CD4-positive, alpha-beta T cell treated with Interleukin-6 at 100 ng/mL for 8 hours (primary cell): ENCODE results near the gene COMMD1.
"Not testable (repeated sequence)": the region's sequence is repeated elsewhere in the genome, so short reads cannot be mapped to it uniquely, and the experiment has no call there.

ENCODE experiments used
- DNase-seq: peaks from one replicate; pipeline ENCODE4 v3.0.0-alpha.2; 2020; ENCODE audit warnings: mixed read lengths, low spot score

COMMD1 gene

DNA sequence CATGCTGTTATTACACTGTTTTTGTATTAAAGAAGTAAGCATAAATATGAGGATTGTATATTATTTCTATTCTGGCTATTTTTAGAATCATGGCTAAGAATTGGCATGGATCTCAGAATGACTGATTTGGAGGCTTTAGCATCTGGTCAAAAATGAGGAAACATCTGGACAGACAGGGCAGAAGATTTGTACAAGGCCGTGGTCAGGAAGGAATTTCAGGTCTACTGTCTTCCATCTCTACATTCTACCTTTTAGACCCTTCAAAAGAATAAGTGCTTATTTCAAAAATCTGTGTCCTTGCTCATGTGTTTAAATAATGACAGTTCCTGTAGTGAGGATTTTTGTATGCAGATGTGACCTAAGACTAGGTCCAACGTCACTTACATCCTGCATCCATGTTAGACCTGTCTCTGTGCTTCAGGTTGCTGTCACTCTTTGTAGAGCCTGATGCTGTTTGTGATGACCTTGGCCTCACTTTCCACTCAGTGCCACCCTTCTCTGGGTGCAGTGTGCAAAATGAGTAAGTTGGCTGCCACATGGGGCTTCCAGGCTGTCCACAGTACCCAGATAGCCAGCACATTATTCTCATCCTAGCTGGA, 235.8 kb downstream of the COMMD1 start:
- DNase-seq = no peak

DNA sequence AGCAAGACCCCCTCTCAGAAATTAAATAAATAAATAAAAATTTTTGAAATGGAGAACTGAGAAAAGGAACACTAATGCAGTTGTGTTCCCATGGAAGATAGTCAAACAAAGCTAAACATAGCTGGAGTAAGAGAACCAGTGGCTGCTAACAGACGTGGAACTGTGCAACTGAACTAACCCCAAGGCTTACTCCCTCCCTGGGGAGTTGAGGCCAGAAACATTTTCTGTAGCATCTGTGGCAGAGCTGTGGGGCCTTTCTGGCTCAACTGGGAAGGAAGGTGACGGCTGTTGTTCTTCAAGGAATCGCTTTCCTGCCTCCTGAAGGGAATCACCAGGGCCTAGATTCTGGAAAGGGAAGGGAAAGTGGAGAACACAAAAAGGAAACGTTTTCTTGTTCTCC, 236.6 kb downstream of the COMMD1 start:
- no peak for DNase-seq

DNA sequence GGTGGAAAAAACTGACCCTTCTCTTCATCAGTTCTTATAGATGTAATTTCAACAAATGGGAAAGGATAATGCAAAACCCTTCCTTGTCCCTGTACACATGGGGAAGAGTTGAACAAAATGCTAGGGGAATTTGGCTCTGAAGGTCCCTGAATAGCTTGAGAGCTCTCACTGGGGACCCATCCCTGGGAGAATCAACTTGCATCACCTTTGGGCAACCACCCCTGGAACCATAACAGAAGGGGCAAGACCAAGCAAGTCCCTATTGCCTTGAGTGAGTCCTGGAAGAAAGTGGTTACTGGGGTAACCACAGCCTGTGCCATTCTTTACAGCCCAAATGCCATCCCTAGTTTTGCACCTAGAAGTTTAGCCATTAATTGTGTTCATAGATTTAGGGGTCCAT, 238.2 kb downstream of the COMMD1 start:
- no peak for DNase-seq

DNA sequence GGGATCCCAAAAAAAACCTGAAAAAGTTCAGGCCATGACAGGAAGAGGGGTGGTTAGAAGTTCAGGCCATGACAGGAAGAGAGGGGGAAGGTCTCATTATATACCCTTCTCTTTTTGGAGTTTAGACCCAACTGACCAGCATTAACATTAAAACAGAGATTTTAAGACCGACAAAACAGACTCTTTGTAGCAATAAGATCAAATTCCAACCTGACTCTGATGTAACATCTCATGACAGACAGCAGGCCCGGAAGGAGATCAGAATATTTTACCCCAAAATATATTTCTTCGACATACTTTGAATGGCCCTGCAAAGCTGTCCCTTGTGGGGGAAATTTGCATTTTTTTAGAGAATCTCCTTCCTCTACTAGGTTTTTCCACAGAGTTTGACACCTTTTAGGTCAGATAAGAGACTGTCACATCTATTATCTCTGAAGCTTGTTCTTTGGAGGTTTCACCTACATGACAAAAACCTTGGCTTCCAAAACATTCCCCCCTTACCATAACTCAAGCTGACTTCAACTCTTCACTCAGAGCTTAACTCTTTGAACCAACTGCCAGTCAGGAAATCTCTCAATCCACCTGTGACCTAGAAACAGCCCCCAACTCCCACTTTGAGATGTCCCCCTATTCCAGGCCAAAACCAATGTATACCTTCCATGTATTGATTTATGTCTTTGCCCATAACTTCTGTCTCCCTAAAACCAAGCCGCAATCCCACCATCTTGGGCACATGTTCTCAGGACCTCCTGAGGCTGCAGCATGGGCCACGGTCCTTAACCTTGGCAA, 239.4 kb downstream of the COMMD1 start:
- no peak for DNase-seq

DNA sequence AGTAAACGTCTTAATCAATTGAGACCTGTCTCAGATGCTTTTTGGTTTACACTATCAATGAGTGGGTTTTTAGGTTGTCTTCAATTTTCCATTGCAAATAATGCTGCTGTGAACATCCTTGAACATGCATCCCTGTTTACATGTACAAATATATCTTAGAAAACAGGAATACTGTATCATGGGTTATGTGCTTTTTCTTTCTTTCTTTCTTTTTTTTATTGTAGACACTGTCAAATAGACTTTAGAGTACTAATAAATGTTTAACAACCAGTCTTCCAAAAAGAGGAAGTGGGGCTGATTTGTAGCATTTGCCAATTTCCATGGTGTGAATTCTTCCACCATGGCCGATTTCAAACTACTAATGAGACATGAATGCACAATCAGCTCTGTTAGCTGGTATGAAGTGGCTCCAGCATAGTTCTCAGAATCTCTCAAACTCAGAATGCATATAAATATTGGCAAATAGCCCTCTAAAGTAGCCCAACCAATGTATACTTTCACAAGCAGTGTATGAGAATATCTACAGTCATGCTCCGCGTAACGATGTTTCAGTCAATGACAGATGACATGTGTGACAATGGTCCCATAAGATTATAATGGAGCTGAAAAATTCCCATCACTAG, 240.1 kb downstream of the COMMD1 start:
- no peak for DNase-seq

DNA sequence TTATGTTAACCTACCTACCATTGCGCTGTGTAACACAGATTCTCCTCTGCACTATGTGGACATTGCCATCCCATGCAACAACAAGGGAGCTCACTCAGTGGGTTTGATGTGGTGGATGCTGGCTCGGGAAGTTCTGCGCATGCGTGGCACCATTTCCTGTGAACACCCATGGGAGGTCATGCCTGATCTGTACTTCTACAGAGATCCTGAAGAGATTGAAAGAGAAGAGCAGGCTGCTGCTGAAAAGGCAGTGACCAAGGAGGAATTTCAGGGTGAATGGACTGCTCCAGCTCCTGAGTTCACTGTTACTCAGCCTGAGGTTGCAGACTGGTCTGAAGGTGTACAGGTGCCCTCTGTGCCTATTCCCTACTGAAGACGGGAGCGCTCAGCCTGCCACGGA, 241.3 kb downstream of the COMMD1 start:
- not testable (repeated sequence) for DNase-seq

DNA sequence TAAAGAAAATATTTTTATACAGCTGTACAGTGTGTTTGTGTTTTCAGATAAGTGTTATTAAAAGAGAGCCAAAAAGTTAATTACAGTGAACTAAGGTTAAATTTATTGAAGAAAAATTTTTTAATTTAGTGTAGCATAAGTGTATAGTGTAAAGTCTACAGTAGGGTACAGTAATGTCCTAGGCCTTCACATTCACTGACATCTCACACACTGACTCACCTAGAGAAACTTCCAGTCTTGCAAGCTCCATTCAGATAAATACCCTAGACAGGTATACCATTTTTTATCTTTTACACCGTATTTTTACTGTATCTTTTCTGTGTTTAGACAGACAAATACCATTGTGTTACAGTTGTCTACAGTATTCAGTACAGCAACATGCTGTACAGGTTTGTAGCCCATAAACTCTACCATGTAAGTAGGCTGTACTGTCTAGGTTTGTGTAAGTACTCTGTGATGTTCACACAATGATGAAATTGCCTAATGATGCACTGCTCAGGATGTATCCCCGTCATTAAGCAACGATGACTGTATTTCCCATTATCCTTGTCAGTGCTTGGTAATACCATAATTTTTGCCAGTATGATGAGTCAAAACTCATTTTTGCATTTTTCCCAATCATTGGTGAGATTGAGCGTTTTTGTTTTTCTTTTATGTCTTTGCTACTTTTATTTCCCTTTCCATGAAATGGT, 242.3 kb downstream of the COMMD1 start:
- no peak for DNase-seq

DNA sequence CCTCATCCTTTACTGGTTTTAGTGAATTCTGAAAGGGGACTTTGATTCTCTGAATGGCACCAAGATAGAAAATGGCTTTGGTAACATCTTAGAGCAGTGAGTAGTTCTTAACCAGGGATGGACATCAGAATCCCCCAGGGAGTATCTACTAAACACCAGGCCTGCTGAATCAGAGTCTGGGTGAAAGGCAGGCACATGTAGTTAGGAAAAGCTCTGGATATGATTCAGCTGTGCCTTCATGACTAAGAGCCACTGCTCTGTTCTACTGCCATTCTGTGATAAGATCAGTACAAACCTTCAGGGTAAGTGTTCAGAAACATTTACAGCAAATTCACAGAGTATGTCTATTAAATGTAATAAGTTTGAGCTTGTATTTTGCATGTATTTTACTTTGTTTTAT, 244.2 kb downstream of the COMMD1 start:
- no peak for DNase-seq

DNA sequence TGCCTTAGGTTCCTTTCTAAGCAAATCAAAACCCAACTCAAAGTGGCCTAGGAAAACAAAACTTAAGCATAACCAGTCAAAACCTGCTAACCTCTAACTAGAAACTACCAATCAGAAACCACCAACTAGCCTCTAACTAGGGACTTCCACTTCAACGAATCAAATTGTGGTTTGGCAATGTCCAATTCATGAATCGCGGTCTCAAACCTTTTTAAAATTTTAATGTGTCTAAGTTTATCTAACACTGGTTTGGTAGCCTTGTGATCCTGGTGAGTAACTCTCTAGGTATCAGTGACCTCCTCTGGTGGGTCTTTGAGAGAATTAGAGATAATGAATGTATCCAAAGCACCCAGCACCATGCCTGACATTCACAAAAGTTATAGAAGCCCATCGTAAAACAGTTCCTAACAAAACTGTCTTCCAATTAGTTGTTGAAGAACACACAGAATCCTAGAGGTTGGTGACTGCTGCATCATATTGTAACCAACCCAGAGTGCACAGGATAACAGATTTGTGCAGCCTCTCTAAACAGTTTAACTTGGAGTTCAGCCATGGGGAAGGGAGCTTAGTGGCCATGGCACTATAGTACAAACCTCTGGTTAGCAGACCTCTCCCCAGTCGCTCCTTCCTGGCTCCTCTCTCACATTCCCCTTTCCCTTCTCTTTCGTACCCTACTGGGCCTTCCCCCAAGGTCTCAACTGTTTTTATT, 245.3 kb downstream of the COMMD1 start:
- DNase-seq = no peak

DNA sequence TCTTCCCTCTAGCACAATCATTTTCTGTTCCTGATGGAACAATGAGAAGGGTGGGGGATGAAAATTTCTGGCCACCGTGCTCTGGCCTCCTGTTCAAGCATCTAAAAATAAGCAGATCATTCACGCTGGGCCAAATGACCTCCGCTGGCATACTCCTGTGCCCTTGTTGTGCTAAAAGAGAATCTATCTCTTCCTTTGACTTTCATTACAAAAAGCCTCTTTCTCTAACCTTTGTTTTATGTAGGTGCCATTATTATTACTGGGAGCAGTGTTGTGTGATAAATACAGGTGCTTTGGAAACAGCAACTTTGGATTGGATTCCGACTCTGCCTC, 245.8 kb downstream of the COMMD1 start:
- DNase-seq = no peak

DNA sequence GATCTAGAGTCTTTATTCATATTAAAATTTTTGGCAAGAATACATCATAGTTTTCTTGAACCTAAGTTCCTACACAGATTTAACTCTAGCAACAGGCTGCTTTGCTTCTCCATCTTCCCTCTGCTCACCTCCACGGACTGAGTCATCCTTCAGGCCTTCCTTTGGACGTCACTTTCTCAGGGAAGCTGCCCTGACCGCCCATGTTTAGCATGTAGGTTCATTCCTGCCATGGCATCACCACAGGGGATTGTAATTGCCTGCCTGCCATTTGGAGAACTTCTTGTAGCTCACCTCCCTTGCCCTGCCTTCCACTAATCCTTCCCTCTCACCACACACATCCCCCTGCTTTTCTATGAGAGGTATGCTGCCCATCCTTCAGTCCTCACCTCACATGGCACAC, 246.5 kb downstream of the COMMD1 start:
- DNase-seq = no peak

DNA sequence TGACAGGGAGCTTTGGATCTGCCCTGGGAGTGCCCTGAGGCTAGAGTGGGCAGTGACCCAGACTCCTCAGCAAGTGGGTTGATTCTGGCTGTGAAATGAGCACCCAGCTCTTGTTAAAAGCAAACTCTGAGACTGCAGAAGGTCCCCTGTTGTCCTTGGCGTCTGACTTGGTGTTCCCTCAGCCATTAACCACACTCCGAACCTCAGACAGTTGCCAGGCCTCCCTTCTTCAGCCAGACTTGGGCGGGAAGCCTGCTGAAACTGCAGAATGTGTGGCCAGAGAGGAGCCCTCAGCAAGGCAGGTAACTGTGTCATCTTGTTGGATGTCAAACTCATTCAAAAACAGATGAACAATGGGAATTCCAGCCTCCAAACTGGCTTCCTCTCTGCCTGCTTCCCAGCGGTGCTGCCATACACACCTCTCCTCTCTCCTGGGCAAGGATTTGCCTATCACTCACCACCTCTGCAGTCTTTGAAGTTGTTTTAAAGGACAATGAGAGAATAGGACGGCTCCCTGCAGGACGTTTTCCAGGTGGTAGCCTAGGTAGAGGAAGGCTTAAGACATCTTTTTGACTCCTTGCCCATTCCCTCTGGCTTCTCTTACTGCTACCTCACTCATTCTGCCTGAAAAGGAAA, 251.5 kb downstream of the COMMD1 start:
- DNase-seq = no peak

DNA sequence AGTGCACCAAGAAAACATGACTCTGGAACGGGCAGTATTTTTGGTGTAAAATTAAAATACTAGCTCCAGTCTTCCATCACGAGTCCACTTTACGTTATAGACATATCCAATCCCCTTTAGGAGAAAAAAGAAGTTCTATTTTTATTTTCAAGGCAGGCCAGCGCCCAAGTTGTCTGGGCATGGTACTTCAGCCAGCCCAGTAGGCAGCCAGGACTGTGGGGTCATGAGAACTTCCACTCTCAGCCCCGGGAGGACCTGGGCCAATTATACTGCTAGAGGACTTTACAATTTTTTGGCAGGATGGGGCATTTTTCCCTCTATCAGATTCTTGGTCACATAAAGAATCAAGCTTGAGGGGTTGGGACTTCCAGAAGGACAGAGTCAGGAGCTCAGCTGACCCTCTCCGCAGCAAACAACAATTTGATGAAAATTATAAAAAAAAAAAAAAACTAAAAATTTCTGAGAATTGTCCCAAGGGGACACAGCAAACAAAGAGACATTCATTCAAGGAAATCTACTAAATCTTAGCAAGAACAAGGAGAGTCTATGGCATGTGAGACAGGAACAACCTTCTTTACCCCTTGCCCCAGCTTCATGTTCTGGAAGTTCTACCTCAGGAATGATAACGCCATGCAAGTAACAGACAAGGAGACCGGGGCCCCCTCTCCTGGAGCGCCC, 253.1 kb downstream of the COMMD1 start:
- no peak for DNase-seq

DNA sequence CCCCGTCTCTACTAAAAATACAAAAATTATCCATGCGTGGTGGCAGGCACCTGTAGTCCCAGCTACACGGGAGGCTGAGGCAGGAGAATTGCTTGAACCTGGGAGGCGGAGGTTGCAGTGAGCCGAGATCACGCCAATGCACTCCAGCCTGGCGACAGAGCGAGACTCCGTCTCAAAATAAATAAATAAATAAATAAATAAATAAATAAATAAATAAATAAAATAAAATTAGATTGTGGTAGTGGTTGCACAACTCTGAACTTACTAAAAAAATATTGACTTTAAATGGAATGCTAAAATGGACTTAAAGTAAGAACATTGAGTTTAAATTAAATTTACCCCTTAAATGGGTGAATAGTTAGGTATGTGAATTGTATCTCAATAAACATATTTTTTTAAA, 255.2 kb downstream of the COMMD1 start:
- not testable (repeated sequence) for DNase-seq

DNA sequence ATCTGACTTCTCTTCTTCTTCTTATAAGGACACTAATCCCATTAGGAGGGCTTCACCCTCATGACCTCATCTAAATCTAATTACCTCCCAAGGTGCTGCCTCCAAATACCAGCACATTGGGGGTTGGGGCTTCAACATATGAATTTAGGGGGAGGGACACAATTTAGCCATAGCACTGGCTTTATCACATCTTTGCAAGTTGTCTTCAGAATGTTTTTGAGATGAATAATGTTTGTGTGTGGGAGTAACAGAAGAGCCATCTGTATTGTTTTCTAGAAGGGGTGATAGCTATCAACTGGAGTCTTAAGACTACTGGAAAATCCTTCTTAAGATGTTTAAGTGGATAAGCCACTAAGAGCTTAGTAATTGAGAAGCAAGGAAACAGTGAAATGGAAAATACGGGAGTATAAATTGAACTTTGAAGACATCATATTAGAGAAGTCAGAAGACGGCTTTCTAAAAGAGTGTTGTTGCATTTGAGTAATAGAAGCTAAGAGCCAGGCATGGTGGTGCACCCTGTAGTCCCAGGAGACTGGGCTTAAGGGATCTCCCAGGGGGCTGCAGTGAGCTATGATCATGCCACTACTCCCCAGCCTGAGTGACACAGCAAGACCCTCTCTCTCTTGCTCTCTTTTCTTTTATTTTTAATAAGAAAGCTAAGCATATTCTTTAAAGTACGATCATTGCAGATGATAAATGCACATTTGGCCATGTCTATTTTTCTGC, 257.8 kb downstream of the COMMD1 start:
- DNase-seq = no peak

DNA sequence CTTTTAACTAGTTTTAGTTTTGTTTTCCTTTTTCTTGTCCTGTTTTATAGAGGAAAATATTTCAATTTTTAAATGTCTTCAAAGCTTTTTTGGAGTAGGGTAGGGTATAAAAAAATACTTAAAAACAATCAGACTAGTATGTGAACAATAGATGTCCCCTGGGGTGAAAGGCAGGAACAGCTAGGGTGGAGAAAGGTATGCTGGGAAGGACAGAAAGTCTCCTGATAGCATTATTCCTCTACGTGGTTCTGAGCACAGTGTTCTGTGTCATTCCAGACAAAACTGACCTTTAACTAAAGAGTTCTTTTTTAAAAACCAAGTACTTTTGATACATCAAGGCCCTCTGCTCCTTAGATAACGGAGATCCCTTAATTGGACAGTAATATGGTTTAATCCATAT, 258.4 kb downstream of the COMMD1 start:
- DNase-seq = no peak

DNA sequence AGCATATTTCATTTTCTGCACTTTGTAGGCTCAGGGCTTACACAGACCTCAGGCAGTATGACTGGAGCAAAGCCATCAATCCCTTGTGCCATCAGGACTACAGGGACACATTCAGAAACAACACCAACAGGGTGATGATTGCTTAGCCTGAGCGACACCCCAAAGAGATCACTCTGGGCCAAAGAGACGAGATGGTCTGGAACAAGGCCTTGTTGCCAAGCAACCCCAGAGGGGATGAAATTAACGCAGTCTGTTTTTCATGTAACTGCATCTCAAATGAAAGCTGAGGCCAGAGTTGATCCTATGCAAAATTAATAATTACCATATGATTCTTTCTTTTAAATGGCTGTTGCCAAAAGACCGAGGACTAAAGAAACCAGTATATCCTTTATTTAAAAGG, 270.3 kb downstream of the COMMD1 start:
- DNase-seq = no peak

DNA sequence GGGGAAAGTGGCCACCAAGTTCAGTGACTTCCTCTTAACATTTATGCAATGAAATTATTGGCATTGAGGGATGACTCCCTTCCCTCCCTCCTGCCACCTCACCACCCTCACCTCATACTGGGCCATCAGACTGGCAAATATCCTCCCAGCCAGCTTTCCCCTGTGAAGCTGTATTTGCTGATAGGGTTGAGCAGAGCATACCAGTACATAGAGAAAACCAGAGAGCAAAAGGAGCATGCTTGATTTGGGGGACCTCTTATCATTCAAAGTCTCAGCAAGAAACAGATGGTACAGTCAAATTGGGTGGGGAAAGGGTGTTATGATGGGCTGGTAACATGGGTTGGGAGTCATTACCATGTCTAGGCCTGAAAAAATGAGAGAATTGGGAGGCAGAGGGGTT, 271.3 kb downstream of the COMMD1 start:
- no peak for DNase-seq

DNA sequence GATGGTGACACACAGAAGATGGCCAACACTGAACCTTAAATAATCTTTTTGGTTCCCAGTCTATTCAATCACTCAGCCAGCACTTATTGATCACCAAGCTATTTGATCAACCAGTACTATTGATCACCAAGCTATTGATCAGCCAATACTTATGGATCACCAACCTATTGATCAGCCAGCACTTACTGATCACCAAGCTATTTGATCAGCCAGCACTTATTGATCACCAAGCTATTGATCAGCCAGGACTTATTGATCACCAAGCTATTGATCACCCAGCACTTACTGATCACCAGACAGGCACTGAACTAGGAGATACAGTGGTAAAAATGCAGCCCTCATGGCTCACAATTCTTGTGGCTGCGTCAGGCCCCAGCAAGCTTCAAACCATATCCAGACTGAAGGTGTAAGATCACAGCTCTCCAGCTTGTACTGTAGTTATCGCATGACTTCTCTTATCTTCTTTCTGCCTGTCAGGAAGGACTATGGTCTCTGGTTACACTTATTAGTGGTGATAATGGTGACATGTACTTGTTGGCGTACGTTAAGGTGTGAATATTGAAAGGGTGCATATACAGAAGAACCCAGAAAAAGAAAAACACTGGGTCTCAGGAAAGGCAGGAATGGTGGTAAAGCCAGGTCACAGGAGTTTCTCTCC, 272.0 kb downstream of the COMMD1 start:
- DNase-seq = no peak

DNA sequence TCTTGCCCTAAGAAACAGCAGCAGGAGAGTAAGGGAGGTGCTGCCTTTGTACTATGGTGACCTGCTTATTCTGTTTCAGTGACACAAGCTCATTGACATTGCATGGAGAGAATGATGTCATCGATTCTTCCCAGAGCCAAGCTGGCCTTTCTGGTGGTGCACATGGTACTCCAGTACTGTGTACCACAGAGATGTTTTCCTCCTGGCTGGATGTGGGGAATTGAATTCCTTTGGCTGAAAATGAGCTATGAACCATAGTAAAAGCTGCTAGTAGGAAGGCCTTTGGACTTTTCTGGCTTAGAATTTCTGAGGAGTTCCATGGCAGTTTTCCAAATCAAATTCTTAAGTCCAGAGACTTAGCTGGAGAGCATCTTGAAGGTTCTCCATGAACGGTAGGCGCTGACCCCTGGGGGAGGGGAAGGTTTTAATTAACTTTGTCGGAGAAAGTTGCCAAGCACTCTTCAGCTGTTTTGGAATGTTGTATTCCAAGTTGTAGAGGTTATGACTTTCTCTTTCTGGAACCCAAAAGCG, 273.3 kb downstream of the COMMD1 start:
- no peak for DNase-seq
